ENCODE results near the gene SPATA25.
A peak's percentile ranks its signal among the peaks of the same experiment; 100 is the strongest.
"Not testable (repeated sequence)": the region's sequence is repeated elsewhere in the genome, so short reads cannot be mapped to it uniquely, and the experiment has no call there.

Gene SPATA25

DNA sequence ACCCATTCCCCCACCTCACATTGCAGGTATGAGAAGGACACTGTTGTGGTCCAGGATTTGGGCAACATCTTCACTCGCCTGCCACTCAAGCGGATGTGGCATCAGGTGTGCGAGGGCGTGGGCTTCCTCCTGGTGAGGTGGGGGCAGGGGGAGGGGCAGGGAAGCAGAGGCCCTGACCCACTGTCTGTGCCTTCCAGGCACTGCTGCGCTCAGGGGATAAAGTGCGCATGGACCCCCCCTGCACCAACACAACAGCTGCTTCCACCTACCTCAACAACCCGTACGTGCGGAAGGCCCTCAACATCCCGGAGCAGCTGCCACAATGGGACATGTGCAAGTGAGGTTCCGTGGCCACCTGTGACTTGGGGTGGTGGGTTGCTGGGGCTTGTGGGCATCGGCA, 7.4 kb upstream of the SPATA25 start:
- DNase-seq (ENCODE audit: low spot score) = no peak

DNA sequence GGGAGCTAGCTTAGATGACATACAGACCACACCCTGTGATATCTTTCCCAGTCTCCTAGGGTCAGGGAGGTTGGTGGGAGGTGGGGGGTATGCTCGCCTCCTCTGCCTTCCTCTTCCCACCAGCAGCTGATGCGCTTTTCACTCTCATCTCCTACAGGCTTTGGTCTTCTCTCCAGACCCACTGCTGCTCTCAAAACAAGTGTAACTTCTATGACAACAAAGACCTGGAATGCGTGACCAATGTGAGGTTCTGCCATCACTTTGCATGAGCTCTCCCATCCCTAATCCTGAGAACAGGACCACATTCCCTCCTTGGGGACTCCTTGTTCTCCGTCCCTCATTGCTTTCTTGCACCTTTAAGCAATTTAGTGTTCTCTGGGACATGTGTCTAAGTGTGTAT, 6.4 kb upstream of the SPATA25 start:
- DNase-seq (ENCODE audit: low spot score) = no peak

DNA sequence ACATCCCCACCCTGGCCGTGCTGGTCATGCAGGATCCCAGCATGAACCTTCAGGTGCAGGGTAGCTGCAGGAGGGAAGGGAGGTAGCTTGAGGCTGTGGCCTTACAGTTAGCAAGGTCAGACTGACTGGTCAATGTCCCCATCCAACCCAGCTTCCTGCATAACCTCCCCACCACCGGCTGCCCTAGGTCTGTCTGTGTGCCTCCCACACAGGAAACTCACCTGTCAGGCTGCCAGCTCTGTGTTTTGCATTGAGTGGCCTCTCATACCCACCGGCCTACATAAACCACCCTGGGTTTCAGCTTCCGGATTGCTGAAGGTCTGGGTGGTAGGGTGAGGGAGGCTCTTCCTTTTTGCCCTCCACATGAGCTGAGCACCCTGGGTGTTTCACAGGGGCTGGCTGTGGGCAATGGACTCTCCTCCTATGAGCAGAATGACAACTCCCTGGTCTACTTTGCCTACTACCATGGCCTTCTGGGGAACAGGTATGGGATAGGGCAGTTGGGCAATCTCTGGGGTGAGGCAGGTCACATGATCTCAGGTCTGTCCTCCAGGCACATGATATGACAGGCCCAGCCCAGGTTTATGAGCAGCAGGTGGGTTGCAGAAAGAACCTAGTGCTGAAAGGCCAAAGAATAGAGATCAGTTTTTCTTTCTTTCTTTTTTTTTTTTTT, 5.5 kb upstream of the SPATA25 start:
- DNase-seq (ENCODE audit: low spot score) = no peak

GRCh38 chr20:45892049-45892825, 4.8 kb upstream of the SPATA25 start:
- DNase-seq (ENCODE audit: low spot score) = no peak

- DNase-seq (ENCODE audit: low spot score) = peak; percentile 96
Observed at GRCh38 chr20:45890985-45891983, 3.9 kb upstream of the SPATA25 start, which contains the start of the genes CTSA and NEURL2. Gene CTSA (plus strand): TSS chr20:45891335. CDS start chr20:45891569, 234 bp downstream. Gene NEURL2 (minus strand): TSS chr20:45891208. CDS start chr20:45890991, 217 bp downstream.

- DNase-seq (ENCODE audit: low spot score) = peak; percentile 90
Observed at GRCh38 chr20:45890077-45890984, 2.9 kb upstream of the SPATA25 start.

GRCh38 chr20:45888681-45889080, 1.3 kb upstream of the SPATA25 start:
- DNase-seq (ENCODE audit: low spot score) = no peak

GRCh38 chr20:45886590-45887345, 654 bp downstream of the SPATA25 start:
- no peak for DNase-seq (ENCODE audit: low spot score)

DNA sequence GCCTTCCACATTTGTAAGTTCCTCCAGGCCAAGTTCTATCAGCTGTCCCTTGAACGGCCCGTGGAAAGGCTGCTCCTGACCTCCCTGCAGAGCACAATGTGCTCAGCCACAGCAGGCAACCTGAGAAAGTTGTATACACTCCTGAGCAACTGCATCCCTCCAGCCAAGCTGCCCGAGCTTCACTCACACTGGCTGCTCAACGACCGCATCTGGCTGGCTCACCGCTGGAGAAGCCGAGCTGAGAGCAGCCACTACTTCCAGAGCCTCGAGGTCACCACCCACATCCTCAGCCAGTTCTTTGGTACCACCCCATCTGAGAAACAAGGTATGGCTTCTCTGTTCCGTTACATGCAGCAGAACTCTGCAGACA, 4.3 kb downstream of the SPATA25 start:
- DNase-seq (ENCODE audit: low spot score) = no peak

DNA sequence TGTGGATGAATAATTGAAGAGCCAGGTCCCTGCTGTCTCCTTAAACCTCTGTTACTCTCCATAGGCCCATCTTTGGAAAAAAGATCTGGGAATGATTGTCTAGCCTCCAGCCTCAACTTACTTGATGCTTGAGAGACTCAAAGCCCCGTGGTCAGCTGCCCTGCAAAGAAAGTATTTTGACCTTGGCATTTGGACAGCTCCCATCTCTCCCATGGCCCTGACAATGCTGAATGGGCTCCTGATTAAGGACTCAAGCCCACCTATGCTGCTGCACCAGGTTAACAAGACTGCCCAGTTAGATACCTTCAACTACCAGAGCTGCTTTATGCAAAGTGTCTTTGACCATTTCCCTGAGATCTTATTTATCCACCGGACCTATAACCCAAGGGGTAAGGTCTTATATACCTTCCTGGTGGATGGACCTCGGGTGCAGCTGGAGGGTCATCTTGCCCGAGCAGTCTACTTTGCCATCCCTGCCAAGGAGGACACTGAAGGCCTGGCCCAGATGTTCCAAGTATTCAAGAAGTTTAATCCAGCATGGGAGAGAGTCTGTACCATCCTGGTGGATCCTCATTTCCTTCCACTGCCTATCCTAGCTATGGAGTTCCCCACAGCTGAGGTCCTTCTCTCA, 4.8 kb downstream of the SPATA25 start:
- no peak for DNase-seq (ENCODE audit: low spot score)

DNA sequence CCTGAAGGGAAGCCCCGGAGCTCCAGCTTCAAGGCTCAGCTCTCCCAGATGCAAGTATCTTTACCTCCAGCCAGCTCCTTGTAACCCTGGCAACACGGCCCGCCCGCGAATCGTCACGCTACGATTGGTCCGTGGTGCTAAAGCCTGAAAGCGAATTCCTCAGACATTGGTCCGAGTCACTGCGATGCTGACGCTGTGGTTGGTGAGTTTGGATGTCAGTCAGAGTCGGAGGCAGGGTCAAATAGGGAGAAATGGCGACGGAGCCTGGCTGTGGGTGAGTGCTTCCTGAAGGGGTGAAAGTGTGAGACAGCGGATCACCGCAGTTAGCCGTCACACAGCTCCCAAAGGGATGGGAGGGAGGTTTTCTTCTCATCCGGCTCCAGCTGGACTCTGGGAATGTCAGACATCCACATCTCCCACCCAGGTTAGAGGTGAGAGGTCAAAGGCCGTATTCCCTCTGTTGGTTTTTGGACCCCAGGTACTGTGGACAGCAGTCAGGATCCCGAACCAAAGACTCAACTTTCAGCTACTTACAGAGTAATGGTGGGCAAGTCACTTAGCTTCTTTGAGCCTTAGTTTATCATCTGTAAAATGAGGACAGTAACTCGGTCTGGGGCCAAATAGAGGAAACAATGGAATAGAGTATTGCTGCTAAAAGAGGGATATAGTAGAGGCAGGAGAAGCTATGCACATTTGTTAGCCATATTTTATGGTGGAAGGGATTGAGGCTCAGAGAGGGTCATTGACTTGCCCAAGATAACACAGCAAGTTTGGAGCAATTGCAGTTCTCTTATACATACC, 6.2 kb downstream of the SPATA25 start, which contains the start of gene ZSWIM1:
ZSWIM1 (plus strand) TSS at position 240 of the 801 bp plus-strand sequence. CDS start 1,366 bp downstream, outside the sequence.
- DNase-seq (ENCODE audit: low spot score) = peak; percentile 100

GRCh38 chr20:45878076-45878761, 9.2 kb downstream of the SPATA25 start:
- no peak for DNase-seq (ENCODE audit: low spot score)

DNA sequence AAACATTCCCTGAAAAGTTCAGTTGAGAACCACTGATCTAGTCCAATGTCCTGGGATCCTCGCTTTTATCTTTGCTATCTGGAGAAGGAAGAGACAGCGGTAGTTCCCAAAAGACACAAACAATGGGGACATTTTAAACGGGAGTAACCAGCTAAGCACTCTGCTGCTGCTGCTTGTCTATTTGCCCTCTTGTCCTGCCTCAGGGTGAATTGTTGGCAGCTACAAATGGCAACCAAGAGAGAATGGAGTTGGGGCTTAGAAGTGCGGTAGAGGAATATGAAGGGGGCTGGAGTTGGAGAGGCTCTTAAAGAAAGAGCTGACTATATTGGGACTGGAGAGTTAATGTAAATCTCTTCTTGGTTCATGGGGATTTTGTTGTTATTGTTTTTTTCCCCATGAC, 12.8 kb downstream of the SPATA25 start:
- no peak for DNase-seq (ENCODE audit: low spot score)

DNA sequence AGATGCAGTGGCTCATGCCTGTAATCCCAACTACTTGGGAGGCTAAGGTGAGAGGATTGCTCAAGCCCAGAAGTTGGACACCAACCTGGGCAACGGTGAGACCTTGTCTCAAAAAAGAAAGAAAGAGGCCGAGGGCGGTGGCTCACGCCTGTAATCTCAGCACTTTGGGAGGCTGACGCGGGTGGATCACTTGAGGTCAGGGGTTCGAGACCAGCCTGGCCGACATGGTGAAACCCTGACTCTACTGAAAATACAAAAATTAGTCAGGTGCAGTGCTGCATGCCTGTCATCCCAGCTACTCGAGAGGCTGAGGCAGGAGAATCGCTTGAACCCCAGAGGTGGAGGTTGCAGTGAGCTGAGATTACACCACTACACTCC, 13.3 kb downstream of the SPATA25 start:
- DNase-seq (ENCODE audit: low spot score) = not testable (repeated sequence)

GRCh38 chr20:45873409-45874103, 13.9 kb downstream of the SPATA25 start:
- DNase-seq (ENCODE audit: low spot score) = no peak

DNA sequence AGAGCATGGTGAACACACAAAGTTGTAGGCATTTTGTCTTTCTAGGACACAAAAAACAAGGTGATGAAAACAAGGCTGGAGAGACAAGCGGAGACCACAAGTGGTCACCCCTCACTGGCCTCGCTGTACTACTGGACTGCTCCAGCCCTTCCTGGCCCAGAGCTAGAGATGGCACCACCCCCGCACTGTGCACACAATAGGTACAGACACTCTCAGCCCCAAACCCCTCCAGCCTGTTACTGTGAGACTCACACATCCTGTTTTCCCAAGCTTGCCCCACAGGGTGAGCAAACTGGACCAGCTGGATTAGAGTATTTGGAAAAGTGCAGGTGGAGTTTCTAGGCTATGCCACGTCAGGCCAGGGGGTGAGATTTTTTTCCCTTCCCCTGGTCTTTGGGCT, 14.8 kb downstream of the SPATA25 start:
- no peak for DNase-seq (ENCODE audit: low spot score)

GRCh38 chr20:45867819-45868176, 19.6 kb downstream of the SPATA25 start:
- DNase-seq (ENCODE audit: low spot score) = no peak
